ENCODE measurements around the gene WNT9A.
A peak's percentile ranks its signal among the peaks of the same experiment; 100 is the strongest.

WNT9A gene

GRCh38 chr1:227924168-227924832 is 23.4 kb downstream of the WNT9A start:
- DNase-seq = no peak

- DNase-seq = no peak
Observed at GRCh38 chr1:227923353-227924167, 24.2 kb downstream of the WNT9A start.

- DNase-seq = no peak
Observed at GRCh38 chr1:227922501-227923352, 25.0 kb downstream of the WNT9A start.

GRCh38 chr1:227921461-227922185 is 26.1 kb downstream of the WNT9A start:
- DNase-seq = no peak

GRCh38 chr1:227920896-227921295 is 26.8 kb downstream of the WNT9A start:
- DNase-seq = no peak

- DNase-seq = no peak
Observed at GRCh38 chr1:227920426-227920825, 27.3 kb downstream of the WNT9A start.

GRCh38 chr1:227919906-227920305 is 27.8 kb downstream of the WNT9A start:
- peak in 4 of 14 donors; percentile 3 to 58 (median 20) for DNase-seq

GRCh38 chr1:227918736-227919135 is 29.0 kb downstream of the WNT9A start:
- DNase-seq = no peak

GRCh38 chr1:227918083-227918700 is 29.5 kb downstream of the WNT9A start:
- no peak for DNase-seq

- DNase-seq = peak in 10 of 14 donors; percentile 5 to 74 (median 30)
Observed at GRCh38 chr1:227917081-227917950, 30.4 kb downstream of the WNT9A start.

- no peak for DNase-seq
Observed at GRCh38 chr1:227916655-227917054, 31.1 kb downstream of the WNT9A start.

- no peak for DNase-seq
Observed at GRCh38 chr1:227915564-227916553, 31.9 kb downstream of the WNT9A start.

- no peak for DNase-seq
Observed at GRCh38 chr1:227914801-227915563, 32.8 kb downstream of the WNT9A start.

GRCh38 chr1:227913764-227914721 is 33.7 kb downstream of the WNT9A start:
- DNase-seq = no peak

GRCh38 chr1:227913396-227913763 is 34.4 kb downstream of the WNT9A start:
- DNase-seq = no peak

- DNase-seq = no peak
Observed at GRCh38 chr1:227912866-227913265, 34.9 kb downstream of the WNT9A start.

GRCh38 chr1:227911376-227911775 is 36.4 kb downstream of the WNT9A start:
- no peak for DNase-seq
